Activated T-cell treated with anti-CD3 and anti-CD28 coated beads, Interleukin-2, amount 50 U/mL, for 1 hour (primary cell): Measurements from ENCODE around the gene GMDS.

ENCODE experiments used
- DNase-seq: peaks from one replicate; pipeline ENCODE4 v3.0.0-alpha.2; 2020

Gene GMDS

DNA sequence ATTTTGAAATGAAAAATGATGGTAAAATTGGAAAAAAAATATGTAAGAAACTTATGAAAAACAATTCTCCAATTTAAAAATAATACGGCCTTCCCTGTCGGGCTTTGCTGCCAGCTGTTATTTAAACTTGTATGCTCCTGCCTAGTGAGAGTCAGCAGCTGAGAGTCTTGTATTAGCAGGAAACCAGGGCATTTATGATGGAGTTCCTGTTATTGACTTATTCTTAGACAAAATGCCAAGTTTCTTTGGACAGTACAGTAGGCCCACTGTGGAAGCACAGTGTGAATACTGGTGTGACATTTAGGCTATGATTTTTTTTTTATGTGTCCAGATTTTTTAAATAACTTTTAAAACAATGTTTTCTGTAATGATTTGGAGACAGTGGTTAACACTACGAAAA, 42.1 kb downstream of the GMDS start:
- no peak for DNase-seq

DNA sequence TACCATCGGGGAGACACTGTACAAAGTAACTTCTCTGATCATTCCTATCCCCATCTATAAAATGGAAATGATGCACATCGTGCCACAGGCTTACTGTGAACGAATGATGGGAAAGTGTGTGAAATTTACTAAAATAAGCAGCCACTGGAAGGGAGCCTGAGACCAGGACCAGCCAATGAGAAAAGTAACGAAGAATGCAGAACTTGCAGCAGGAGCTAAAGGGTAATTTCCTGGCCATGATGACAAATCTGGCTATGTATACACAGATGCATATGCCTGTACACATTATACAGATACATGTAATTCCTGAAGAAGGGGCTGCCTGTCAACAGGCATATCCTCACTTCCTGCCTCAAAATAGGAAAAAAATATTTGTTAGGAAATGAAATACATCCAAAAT, 47.4 kb downstream of the GMDS start:
- DNase-seq = no peak

GRCh38 chr6:2197177-2197671, 48.2 kb downstream of the GMDS start:
- no peak for DNase-seq

DNA sequence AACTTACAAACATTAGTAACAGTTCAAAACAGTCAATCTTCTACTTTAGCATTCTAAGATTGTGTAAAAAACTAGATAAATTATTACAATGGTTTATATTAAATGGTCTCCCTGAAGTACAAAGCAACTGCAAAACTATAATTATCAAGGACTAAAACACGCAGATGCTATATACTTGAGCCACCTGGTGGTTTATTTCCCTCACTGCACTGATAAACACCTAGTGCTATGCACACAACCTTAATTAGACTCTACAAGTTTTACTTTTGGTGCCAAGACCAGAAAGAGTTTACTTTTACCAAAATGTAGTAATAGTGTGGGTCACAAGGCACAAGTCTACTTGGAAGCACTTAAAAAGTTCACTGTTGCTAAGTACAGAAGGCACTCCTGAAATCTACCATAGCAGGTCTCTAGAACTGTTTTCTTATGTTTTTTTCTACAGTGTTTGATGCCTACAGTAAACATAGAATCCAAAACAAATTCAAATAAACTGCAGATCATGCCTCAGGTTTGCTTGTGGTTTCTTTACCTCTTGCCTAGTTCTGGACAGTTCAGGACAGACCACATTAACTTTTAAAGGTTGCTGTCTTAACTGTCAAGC, 49.2 kb downstream of the GMDS start:
- DNase-seq = no peak

DNA sequence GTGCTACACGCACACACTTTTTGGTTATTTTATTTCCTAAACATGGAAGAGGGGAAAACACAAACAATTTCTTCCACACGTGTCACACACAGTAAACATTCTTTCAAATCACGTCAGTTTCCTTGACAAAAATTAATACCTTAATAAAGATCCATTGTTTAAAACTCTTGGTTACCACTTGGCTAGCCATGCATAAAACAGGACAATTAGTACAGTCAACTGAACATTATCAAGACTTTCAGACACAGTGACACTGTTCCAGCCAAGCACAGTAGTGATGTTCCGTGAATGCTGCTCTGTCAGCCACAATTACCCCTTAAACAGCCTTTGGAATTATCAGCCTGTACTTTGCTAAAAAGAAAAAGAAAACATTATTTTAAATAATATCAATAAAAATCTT, 50.8 kb downstream of the GMDS start:
- no peak for DNase-seq

DNA sequence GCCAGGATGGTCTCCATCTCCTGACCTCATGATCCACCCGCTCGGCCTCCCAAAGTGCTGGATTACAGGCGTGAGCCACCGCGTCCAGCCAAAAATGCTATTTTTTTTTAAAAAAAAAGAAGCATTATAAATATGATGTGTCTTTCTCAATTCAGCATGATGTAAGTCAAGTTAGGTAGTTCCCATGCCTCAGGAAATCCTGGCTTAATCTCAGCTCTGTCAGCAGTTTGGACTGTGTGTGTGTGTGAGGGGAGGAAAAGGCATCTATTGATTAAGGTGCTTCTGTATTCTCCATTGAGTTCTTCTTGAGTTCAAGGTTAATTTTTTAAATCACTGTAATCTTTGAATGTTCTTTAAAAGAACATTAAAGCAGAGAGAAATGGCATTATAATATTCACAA, 51.5 kb downstream of the GMDS start:
- no peak for DNase-seq

GRCh38 chr6:2192976-2193375, 52.4 kb downstream of the GMDS start:
- DNase-seq = no peak

- no peak for DNase-seq
Observed at GRCh38 chr6:2191390-2191740, 54.0 kb downstream of the GMDS start.

DNA sequence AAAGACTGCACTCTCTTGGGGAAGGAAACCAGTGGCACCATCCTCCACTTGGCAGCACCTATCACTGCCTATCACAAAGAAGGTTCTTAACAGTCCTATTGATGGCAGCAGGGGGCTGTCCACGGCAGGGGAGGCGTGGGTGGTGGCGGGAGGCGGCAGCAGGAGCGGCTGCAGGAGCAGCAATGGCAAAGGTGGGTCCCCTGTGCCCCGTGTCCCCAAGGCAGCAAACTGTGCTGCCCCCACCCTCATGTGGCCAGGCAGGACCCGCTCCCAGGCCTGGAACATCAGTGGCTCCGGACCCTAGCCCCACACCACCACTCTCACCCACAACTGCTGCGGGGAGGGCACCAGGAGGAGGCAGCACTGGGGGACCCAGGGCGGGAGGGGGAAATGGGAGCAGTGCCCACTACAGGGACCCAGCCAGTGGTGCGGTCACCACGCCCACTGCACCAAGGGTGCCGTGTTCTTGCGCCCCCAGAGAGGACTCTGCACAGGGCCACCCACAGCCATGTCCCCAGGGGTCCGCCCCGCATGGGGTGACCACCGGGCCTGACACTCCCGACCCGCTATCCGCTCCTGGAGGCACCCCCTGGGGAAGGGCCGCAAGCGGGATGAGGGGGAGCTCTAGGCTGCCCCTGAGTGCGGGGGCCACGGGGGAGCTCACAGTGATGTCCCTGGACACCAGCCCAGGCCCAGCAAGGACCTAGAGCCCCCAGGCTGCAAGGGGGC, 54.6 kb downstream of the GMDS start:
- DNase-seq = no peak

GRCh38 chr6:2188856-2189384, 56.5 kb downstream of the GMDS start:
- DNase-seq = no peak

DNA sequence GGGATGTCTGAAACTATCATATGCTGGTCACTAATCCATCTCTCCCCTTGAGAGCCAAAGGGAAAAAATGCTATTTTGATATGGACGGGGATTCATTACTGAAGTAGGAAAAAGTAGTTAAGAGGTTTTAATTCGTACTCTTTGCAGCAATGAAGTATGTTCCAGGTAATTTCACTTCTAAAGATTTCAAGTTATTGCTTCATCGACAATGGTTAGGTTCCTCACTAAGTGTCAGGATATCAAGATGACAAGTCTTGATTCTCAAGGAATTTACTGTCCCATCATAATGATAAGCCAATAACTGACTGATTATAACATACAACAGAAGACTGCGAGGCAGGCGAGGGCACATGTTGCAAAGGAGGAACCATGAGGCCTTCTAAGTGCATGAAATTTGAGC, 57.0 kb downstream of the GMDS start:
- DNase-seq = no peak

DNA sequence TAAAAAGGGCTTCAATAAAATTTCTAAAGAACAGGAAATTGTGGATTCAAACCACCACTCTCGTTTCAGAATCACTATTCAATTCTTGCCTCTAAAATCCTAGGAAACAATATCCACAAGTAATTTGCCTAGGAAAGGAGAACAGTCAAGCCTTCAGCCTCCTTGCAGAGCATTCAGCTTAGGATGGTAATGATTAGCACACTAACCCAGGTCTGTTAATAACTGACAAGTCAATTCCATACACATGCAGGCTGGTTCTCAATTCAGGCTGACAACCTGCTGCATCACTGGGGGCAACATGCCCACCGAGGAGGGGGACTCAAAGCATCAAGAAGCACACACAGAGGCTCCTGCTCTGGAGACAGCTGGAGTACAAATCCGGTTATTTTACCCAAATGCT, 57.6 kb downstream of the GMDS start:
- DNase-seq = no peak

DNA sequence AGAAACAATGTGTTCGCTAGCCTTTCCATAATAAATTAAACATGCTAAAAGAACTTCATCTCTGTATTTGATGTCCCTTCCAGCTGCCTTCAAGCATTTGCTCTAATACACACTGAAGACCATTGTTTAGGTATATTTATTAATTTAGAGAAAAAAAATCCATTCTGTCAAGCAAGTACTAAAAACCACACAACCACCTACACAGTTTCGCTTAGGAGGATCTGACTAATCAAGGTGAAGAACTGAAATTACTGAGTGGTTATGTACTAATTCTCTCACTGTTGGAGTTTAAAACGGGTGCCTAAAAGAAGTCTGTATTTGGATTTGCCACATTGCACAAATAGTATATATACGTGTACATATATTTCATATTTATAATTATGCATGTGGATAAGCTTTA, 58.9 kb downstream of the GMDS start:
- no peak for DNase-seq

GRCh38 chr6:2185466-2185865, 59.9 kb downstream of the GMDS start:
- no peak for DNase-seq

GRCh38 chr6:2184700-2185455, 60.5 kb downstream of the GMDS start:
- DNase-seq = no peak

- DNase-seq = no peak
Observed at GRCh38 chr6:2183752-2184151, 61.7 kb downstream of the GMDS start.

DNA sequence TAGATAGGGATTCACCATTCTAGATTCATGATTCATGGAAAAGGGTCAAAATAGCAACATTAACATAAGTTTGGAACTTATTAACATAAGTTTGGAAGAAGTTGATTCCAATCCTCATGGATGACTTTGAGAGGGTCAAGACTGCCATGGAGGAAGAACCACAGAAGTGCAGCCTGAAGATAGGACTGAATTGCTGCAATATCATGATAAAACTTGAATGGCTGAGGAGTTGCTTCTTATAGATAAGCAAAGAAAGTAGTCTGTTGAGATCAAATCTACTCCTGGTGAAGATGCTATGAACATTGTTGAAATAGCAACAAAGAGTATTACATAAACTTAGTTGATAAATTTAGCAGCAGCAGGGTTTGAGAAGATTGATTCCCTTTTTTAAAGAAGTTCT, 62.2 kb downstream of the GMDS start:
- DNase-seq = no peak

DNA sequence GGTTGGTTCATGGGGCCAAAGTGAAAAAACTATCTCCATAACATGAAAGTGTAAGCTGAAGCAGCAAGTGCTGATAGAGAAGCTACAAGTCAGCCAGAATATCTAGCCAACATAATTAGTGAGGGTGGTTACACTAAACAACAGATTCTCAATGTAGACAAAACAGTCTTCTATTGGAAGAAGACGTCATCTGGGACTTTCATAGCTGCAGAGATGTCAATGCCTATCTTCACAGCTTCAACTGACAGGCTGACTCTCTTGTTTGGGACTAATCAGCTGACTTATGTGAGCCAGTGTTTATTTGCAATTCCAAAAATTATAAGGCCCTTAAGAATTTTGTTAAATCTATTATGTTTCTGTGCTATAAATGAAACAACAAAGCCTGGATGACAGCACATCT, 63.2 kb downstream of the GMDS start:
- no peak for DNase-seq

- no peak for DNase-seq
Observed at GRCh38 chr6:2181567-2181966, 63.8 kb downstream of the GMDS start.

DNA sequence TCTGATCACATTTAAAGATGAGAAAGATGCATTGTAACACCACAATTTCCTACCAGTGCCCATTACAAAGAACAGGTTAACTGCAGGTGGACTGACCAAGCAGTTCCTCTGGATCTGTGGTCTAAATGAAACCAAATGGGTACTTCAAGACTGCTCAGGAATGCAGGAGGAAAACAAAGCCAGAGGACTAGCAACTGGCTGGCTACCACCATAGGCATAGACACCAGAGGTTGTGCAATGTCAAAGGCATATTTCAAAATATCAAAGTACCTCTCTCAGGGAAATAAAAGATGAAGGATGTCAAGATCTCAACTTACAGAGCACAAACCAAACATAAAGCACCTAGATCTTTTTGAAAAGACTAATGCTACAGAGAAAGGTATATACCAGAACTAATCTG, 65.5 kb downstream of the GMDS start:
- DNase-seq = no peak

DNA sequence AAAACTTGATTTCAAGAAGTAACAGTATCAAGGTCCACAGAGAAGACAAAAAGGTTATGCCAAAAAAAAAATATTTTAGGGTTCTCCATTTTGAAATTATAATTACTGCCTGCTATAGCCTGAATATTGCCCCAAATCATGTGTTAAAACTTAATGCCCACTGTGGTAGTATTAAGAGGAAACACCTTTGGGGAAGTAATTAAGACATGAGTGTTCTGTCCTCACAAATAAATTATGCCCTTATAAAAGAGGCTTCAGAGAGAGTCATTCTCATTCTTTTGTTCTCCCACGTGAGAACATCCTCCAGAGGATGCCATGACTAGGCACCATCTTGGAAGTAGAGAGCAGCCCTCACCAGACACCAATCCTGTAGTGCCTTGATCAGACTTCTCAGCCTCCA, 66.2 kb downstream of the GMDS start:
- DNase-seq = no peak

DNA sequence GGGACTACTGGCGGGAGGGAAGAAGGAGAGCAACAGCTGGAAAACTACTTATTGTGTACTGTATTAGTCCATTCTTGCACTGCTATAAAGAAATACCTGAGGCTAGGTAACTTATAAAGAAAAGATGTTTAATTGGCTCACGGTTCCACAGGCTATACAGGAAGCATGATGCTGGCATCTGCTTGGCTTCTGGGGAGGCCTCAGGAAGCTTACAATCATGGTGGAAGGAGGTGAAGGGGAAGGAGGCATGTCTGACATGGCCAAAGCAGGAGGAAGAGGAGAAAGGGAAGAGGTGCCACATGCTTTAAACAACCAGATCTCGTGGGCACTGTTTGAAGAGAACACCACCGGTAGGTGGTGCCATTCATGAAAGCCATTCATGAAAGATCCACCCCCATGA, 67.3 kb downstream of the GMDS start:
- DNase-seq = no peak

DNA sequence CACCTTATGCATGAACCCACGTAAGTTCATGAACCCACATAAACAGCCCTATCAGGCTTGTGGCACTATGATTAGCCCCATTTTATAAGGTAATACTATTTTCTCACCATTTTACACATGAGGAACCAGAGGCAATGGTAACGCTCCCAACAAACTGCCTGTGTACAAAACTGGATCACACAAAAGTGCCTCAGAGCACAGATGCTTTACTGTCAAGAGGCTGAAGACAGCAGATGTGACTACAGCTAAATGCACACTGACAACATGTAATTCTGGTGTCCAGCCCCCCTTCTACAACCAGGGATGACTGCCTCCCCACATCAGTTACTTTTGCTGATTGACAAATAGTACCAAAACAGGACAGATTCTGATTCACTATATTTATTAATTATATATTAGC, 69.6 kb downstream of the GMDS start:
- DNase-seq = no peak
